PC-3 (cell line): ENCODE results near the gene FOXO3. TPM values are rescaled to one million over a fixed set of nuclear protein-coding genes. Genes with fewer than 3 reads are reported as not detected.

ENCODE experiments used
- ATAC-seq: fragments of 200-7000 bp; cut with Tn5 transposase; 2 replicates; pipeline ENCODE4 v1.9.1; 2020; ENCODE audit warnings: mild to moderate bottlenecking, moderate library complexity
- BruUV-seq: library from RNA; stranded (reverse); fragments of 400-500 nt; replicated peaks from 2 replicates; lab custom pipeline; 2021; lab: Mats Ljungman, UMichigan
- CTCF ChIA-PET: fragments of 300-600 bp; sonication (Branson Sonifier 250); formaldehyde crosslinking; loops from one replicate; lab custom pipeline; 2022; ENCODE audit warnings: antibody characterized with exemption; lab: Charles Lee
- POLR2A ChIA-PET: fragments of 300-600 bp; sonication (Branson Sonifier 250); formaldehyde crosslinking; loops from one replicate; lab custom pipeline; 2022; ENCODE audit warnings: antibody characterized with exemption; ENCODE audit not compliant: unreplicated experiment; lab: Charles Lee
- DNase-seq: peaks from one replicate; pipeline ENCODE4 v3.0.0-alpha.2; 2015
- H2AFZ ChIP-seq: fragments of 300-600 bp; sonication (generic); 2 replicates; pipeline ENCODE4 v1.6.0; 2016; ENCODE audit warnings: antibody characterized with exemption, low read length
- H3F3A ChIP-seq: fragments of 300-600 bp; sonication (generic); one replicate; pipeline ENCODE4 v1.6.0; 2017; ENCODE audit warnings: antibody characterized with exemption, low read length, control low read depth, mild to moderate bottlenecking; ENCODE audit not compliant: unreplicated experiment
- H3K27ac ChIP-seq: fragments of 300-600 bp; sonication (generic); 2 replicates; pipeline ENCODE4 v1.5.1; 2016; ENCODE audit warnings: mild to moderate bottlenecking, low read length
- H3K27me3 ChIP-seq: fragments of 300-600 bp; sonication (generic); 2 replicates; pipeline ENCODE4 v1.6.1; 2016; ENCODE audit warnings: low read length, mixed read lengths
- H3K36me3 ChIP-seq: fragments of 300-600 bp; sonication (generic); 2 replicates; pipeline ENCODE4 v1.6.1; 2016; ENCODE audit warnings: low read depth, mixed run types, low read length, mixed read lengths
- H3K4me1 ChIP-seq: fragments of 300-600 bp; sonication (generic); 2 replicates; pipeline ENCODE4 v1.5.1; 2016; ENCODE audit warnings: low read length; ENCODE audit not compliant: insufficient read depth
- H3K4me2 ChIP-seq: fragments of 300-600 bp; sonication (generic); 2 replicates; pipeline ENCODE4 v1.6.0; 2016; ENCODE audit warnings: low read length
- H3K4me3 ChIP-seq: fragments of 300-600 bp; sonication (generic); 2 replicates; pipeline ENCODE4 v1.5.1; 2016; ENCODE audit warnings: mild to moderate bottlenecking, low read length, mixed read lengths
- H3K79me2 ChIP-seq: fragments of 300-600 bp; sonication (generic); 2 replicates; pipeline ENCODE4 v1.6.1; 2017; ENCODE audit warnings: low read length, mixed read lengths
- H3K9ac ChIP-seq: fragments of 300-600 bp; sonication (generic); 2 replicates; pipeline ENCODE4 v1.6.0; 2016; ENCODE audit warnings: mild to moderate bottlenecking, low read length
- H3K9me2 ChIP-seq: fragments of 300-600 bp; sonication (generic); replicated peaks from 2 replicates; pipeline ENCODE4 v1.6.1; 2016; ENCODE audit warnings: mixed run types, low read length, mixed read lengths
- H3K9me3 ChIP-seq: fragments of 300-600 bp; sonication (generic); 2 replicates; pipeline ENCODE4 v1.6.1; 2016; ENCODE audit warnings: low read length, mixed read lengths
- H4K20me1 ChIP-seq: fragments of 300-600 bp; sonication (generic); 2 replicates; pipeline ENCODE4 v1.6.1; 2016; ENCODE audit warnings: low read length, mixed read lengths
- EZH2 ChIP-seq: fragments of 300-600 bp; sonication (generic); IDR thresholded peaks from one replicate; pipeline ENCODE4 v1.6.1; 2017; ENCODE audit warnings: antibody characterized with exemption, mild to moderate bottlenecking, low read length; ENCODE audit not compliant: unreplicated experiment
- EZH2phosphoT487 ChIP-seq: fragments of 300-600 bp; sonication (generic); IDR thresholded peaks from 2 replicates; pipeline ENCODE4 v1.6.1; 2018; ENCODE audit warnings: mild to moderate bottlenecking, antibody characterized with exemption, low read length, borderline replicate concordance
- intact Hi-C: fragments of 100-400 bp; cut with micrococcal nuclease; formaldehyde crosslinking; loops from 2 replicates; pipeline ENCODE4 v1.9.0; 2023
- total RNA-seq: library from RNA; depleted of rRNA; stranded (reverse); fragments of >200 nt; gene quantifications from 2 replicates; pipeline ENCODE4 v1.2.3, GENCODE V29; 2014
- TF ChIP-seq, protein P1 (sequence below): fragments of 300-600 bp; sonication (generic); conservative IDR thresholded peaks from 2 replicates; pipeline ENCODE4 v1.5.1; 2017; ENCODE audit warnings: antibody characterized with exemption, low read depth, mild to moderate bottlenecking, low read length

The FOXO3 gene
- total RNA-seq, 1 experiment from 2014 or later: 12.8 TPM

- DNase-seq (peak; percentile 14), ATAC-seq (no peak)
- H3K4me1 ChIP-seq: no peaks in the 10 kb centered on the region; the same call in 1 of the 2 replicates
- TF ChIP-seq, protein P1, sequence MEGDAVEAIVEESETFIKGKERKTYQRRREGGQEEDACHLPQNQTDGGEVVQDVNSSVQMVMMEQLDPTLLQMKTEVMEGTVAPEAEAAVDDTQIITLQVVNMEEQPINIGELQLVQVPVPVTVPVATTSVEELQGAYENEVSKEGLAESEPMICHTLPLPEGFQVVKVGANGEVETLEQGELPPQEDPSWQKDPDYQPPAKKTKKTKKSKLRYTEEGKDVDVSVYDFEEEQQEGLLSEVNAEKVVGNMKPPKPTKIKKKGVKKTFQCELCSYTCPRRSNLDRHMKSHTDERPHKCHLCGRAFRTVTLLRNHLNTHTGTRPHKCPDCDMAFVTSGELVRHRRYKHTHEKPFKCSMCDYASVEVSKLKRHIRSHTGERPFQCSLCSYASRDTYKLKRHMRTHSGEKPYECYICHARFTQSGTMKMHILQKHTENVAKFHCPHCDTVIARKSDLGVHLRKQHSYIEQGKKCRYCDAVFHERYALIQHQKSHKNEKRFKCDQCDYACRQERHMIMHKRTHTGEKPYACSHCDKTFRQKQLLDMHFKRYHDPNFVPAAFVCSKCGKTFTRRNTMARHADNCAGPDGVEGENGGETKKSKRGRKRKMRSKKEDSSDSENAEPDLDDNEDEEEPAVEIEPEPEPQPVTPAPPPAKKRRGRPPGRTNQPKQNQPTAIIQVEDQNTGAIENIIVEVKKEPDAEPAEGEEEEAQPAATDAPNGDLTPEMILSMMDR: no peak
- no peak for TF ChIP-seq EZH2phosphoT487
- no peak for TF ChIP-seq EZH2
- peaks cover 100% of the 10 kb centered on the region for H3K79me2 ChIP-seq
- H3K36me3 ChIP-seq: no peaks in the 10 kb centered on the region
- no peaks in the 10 kb centered on the region for H3K27me3 ChIP-seq
- ChIA-PET CTCF (no interaction called here), POLR2A (no interaction called here)
- no peaks in the 10 kb centered on the region for H3K9me2 ChIP-seq
- H3K4me3 ChIP-seq: no peak overlapping the region
- intact Hi-C loops: no loop called here
- H3K27ac ChIP-seq: no peak overlapping the region
- no peaks in the 10 kb centered on the region for H3K9me3 ChIP-seq
- no peaks in the 10 kb centered on the region for H3F3A ChIP-seq
- H3K4me2 ChIP-seq: no peak overlapping the region
- H4K20me1 ChIP-seq: peaks cover 13% of the 10 kb centered on the region; the same call in 1 of the 2 replicates
- H3K9ac ChIP-seq: no peak overlapping the region
- no peak overlapping the region for H2AFZ ChIP-seq
- no TSS peak for BruUV-seq
Observed at GRCh38 chr6:108627692-108628550, 67.2 kb downstream of the FOXO3 start.

- H3K9me2 ChIP-seq: no peaks in the 10 kb centered on the region
- no peak for ATAC-seq
- H3K27ac ChIP-seq: no peak overlapping the region
- no peak overlapping the region for H3K4me3 ChIP-seq
- peaks cover 95% of the 10 kb centered on the region for H3K79me2 ChIP-seq
- H3K9me3 ChIP-seq: no peaks in the 10 kb centered on the region
- TF ChIP-seq EZH2 (no peak), EZH2phosphoT487 (no peak)
- TF ChIP-seq, protein P1: no peak
- no peaks in the 10 kb centered on the region for H3K27me3 ChIP-seq
- no peaks in the 10 kb centered on the region for H3K36me3 ChIP-seq
- no peaks in the 10 kb centered on the region for H3F3A ChIP-seq
- no peak overlapping the region for H2AFZ ChIP-seq
- H3K4me1 ChIP-seq: no peaks in the 10 kb centered on the region
- DNase-seq: no peak
- H3K4me2 ChIP-seq: no peak overlapping the region
- POLR2A ChIA-PET: no interaction called here
- no peak overlapping the region for H3K9ac ChIP-seq
- intact Hi-C loops: no loop called here
- BruUV-seq: no TSS peak
- peaks cover 13% of the 10 kb centered on the region; the same call in 1 of the 2 replicates for H4K20me1 ChIP-seq
- CTCF ChIA-PET: no interaction called here
Observed at GRCh38 chr6:108630050-108630714, 69.5 kb downstream of the FOXO3 start.
